ENCODE results near the gene ITFG1. TPM values are rescaled to one million over a fixed set of nuclear protein-coding genes. Genes with fewer than 3 reads are reported as not detected.

Gene ITFG1
- total RNA-seq, 1 experiment from 2014 or later = 18.0 TPM

DNA sequence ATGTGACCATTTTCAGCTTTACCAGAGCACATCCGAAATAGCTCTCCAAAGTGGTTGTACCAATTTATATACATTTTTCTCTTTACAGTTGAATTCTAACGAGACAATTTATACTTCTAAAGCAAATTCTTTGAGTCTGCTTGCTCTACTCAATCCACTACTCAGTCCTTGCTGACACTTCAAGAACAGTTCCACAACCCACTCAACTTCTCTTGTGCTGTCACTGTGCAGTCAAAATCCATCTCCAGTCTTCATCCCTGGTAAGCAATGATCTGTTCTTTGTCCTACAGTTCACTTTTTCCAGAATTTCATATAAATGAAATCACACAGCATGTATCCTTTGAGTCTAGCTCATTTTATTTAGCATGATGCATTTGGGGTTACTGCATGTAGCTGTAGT lies 347.7 kb downstream of the ITFG1 start:
- H2BK120ac ChIP-seq (ENCODE audit: low read depth, low read length, poor library complexity, severe bottlenecking) = no peak overlapping the region
- H2BK15ac ChIP-seq (ENCODE audit: low read depth, low read length) = no peak overlapping the region
- H3K4me2 ChIP-seq (ENCODE audit: insufficient read depth, insufficient read length, low read length) = no peak overlapping the region
- no peak overlapping the region for H2AK5ac ChIP-seq (ENCODE audit: insufficient read length, low read length)
- H3K27me3 ChIP-seq (ENCODE audit: insufficient read depth, low read length) = no peaks in the 10 kb centered on the region
- H3K27me3 Mint-ChIP-seq (ENCODE audit: low read depth) = no peaks in the 10 kb centered on the region
- no peak overlapping the region for H3K23ac ChIP-seq (ENCODE audit: insufficient read length, low read depth, low read length)
- no peak overlapping the region for H4K5ac ChIP-seq (ENCODE audit: insufficient read length, low read depth, low read length)
- no peak overlapping the region; a peak in 1 of 7 replicates for H3K27ac Mint-ChIP-seq
- no peak overlapping the region for H2BK12ac ChIP-seq (ENCODE audit: insufficient read length, low read depth, low read length)
- no peak overlapping the region for H3K18ac ChIP-seq (ENCODE audit: insufficient read length, low read depth, low read length)
- no peak overlapping the region for H3K56ac ChIP-seq (ENCODE audit: insufficient read length, low read depth, low read length)
- WGBS (ENCODE audit: extremely low coverage, insufficient read length, low lambda C conversion rate) = no CpG with 5 or more reads among the region's 2 CpGs
- no peaks in the 10 kb centered on the region for H3K23me2 ChIP-seq (ENCODE audit: insufficient read length, low read depth, low read length, poor library complexity, severe bottlenecking)
- no peak overlapping the region for H3K27ac ChIP-seq (ENCODE audit: insufficient read length, low read depth, low read length)
- DNase-seq = no peak
- H3K4me1 Mint-ChIP-seq = no peaks in the 10 kb centered on the region
- no peak overlapping the region for H3K4me3 Mint-ChIP-seq
- no peaks in the 10 kb centered on the region for H3K79me1 ChIP-seq (ENCODE audit: insufficient read depth, low read depth, low read length, poor library complexity, severe bottlenecking)
- no peaks in the 10 kb centered on the region; a peak in 1 of 5 replicates for H3K9me3 Mint-ChIP-seq
- no peak overlapping the region for H2BK5ac ChIP-seq (ENCODE audit: insufficient read length, low read length)
- no peaks in the 10 kb centered on the region for H3K4me1 ChIP-seq (ENCODE audit: insufficient read depth, low read length)
- no peak overlapping the region for H3K4ac ChIP-seq (ENCODE audit: low read depth, low read length)
- no peak overlapping the region for H3K14ac ChIP-seq (ENCODE audit: insufficient read depth, low read length)
- no peak overlapping the region for H4K8ac ChIP-seq (replicated peaks; ENCODE audit: insufficient read length, low read depth, low read length)
- H2AFZ ChIP-seq (ENCODE audit: low read length) = no peak overlapping the region
- H3K79me2 ChIP-seq (ENCODE audit: insufficient read depth, low read length) = no peaks in the 10 kb centered on the region
- no peak overlapping the region for H3T11ph ChIP-seq (ENCODE audit: low read length)
- H3K36me3 Mint-ChIP-seq (ENCODE audit: insufficient read depth in 1 of 3, low read depth in 3 of 3) = peaks cover 3 to 18% (median 5%) of the 10 kb centered on the region in 3 experiments; a peak in 5 of 7 replicates
- H4K20me1 ChIP-seq (ENCODE audit: control insufficient read depth, insufficient read depth, insufficient read length) = no peaks in the 10 kb centered on the region
- no peak for TF ChIP-seq CTCF (conservative IDR thresholded peaks at IDR 0.05)
- H4K91ac ChIP-seq (ENCODE audit: insufficient read length, low read depth, low read length) = no peak overlapping the region
- H3K9me3 ChIP-seq (ENCODE audit: control insufficient read depth, low read depth, low read length) = no peaks in the 10 kb centered on the region
- no peak overlapping the region for H3K9ac ChIP-seq (ENCODE audit: extremely low read depth, insufficient read length, low read length)
- no peak overlapping the region for H2BK20ac ChIP-seq (ENCODE audit: low read depth, low read length, poor library complexity, severe bottlenecking)
